Neural crest cell (in vitro differentiated cells): Measurements from ENCODE around the gene BCL7C. TPM values are rescaled to one million over a fixed set of nuclear protein-coding genes. Genes with fewer than 3 reads are reported as not detected.
A peak's percentile ranks its signal among the peaks of the same experiment; 100 is the strongest.

Experiments
- DNase-seq: peaks from one replicate; pipeline ENCODE4 v3.0.0; 2021; ENCODE audit warnings: low read depth, mixed read lengths, low spot score
- H3K27ac Mint-ChIP-seq: one replicate; pipeline ENCODE4 v1.8.0; 2021; ENCODE audit warnings: mild to moderate bottlenecking, mixed read lengths; ENCODE audit not compliant: unreplicated experiment
- H3K27me3 Mint-ChIP-seq: 2 replicates; pipeline ENCODE4 v1.8.0; 2021; ENCODE audit warnings: low read depth, mild to moderate bottlenecking, mixed read lengths
- H3K36me3 Mint-ChIP-seq: 2 replicates; pipeline ENCODE4 v1.8.0; 2021; ENCODE audit warnings: low read depth, mild to moderate bottlenecking, mixed read lengths
- H3K4me1 Mint-ChIP-seq: 2 replicates; pipeline ENCODE4 v1.8.0; 2021; ENCODE audit warnings: mixed read lengths
- H3K4me3 Mint-ChIP-seq: one replicate; pipeline ENCODE4 v1.8.0; 2021; ENCODE audit warnings: mild to moderate bottlenecking, mixed read lengths
- H3K9me3 Mint-ChIP-seq: 2 replicates; pipeline ENCODE4 v1.8.0; 2021; ENCODE audit warnings: mixed read lengths
- microRNA-seq: library from miRNA; unstranded; fragments of <30 nt; microRNA quantifications from one replicate; pipeline ENCODE4, GENCODE V29; 2020
- total RNA-seq: library from RNA; stranded (reverse); gene quantifications from 2 replicates; pipeline ENCODE4 v1.2.1, GENCODE V29; 2021
- TF ChIP-seq, protein P1 (sequence below): fragments of 200-600 bp; sonication (generic); conservative IDR thresholded peaks from 2 replicates; pipeline ENCODE4 v1.5.0; 2021; ENCODE audit warnings: antibody characterized with exemption, mild to moderate bottlenecking

Gene BCL7C
- total RNA-seq, 1 donor from 2014 or later: 38.4 TPM

GRCh38 chr16:30840611-30841010, 53.3 kb downstream of the BCL7C start:
- TF ChIP-seq, protein P1, sequence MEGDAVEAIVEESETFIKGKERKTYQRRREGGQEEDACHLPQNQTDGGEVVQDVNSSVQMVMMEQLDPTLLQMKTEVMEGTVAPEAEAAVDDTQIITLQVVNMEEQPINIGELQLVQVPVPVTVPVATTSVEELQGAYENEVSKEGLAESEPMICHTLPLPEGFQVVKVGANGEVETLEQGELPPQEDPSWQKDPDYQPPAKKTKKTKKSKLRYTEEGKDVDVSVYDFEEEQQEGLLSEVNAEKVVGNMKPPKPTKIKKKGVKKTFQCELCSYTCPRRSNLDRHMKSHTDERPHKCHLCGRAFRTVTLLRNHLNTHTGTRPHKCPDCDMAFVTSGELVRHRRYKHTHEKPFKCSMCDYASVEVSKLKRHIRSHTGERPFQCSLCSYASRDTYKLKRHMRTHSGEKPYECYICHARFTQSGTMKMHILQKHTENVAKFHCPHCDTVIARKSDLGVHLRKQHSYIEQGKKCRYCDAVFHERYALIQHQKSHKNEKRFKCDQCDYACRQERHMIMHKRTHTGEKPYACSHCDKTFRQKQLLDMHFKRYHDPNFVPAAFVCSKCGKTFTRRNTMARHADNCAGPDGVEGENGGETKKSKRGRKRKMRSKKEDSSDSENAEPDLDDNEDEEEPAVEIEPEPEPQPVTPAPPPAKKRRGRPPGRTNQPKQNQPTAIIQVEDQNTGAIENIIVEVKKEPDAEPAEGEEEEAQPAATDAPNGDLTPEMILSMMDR: no peak
- Mint-ChIP-seq H3K9me3 (peaks cover 2% of the 10 kb centered on the region), H3K4me3 (no peak overlapping the region), H3K4me1 (peaks cover 7% of the 10 kb centered on the region), H3K36me3 (no peaks in the 10 kb centered on the region), H3K27ac (no peak overlapping the region), H3K27me3 (no peaks in the 10 kb centered on the region)
- DNase-seq: no peak

DNA sequence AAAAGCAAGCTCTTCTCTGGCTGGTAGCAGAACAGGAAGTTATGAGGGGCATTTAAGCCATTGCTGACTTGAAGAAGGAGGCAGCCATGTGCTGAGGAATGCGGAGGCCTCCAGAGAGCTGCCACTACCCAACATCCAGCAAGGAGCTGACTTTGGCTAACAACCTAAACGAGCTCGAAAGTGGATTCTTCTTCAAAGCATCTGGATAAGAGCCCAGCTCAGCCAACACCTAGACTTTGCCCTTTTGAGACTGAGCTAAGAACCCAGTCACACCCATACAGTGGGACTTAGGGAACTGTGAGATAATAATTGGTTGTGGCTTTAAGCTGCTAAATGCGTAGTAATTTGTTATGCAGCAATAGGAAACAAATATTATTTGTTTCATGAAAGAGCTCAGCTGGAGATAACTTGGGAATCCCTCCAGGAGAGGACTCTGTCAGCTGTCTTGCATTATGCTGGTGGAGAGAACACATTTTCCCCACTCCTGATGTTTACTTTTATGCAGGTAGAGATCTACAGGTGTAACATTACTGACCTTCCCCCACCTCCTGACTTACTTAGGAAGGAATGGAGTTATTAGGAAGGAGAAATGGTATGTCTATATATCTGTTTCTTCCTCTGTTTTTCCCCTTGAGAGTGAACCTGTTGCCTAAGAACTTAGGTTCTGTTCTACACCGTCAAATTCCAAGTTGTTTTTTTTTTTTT, 54.2 kb downstream of the BCL7C start:
- peaks cover 2% of the 10 kb centered on the region for H3K9me3 Mint-ChIP-seq
- H3K27ac Mint-ChIP-seq: no peak overlapping the region
- H3K4me3 Mint-ChIP-seq: no peak overlapping the region
- DNase-seq: no peak
- peaks cover 4% of the 10 kb centered on the region for H3K36me3 Mint-ChIP-seq
- H3K27me3 Mint-ChIP-seq: no peaks in the 10 kb centered on the region
- TF ChIP-seq, protein P1: no peak
- H3K4me1 Mint-ChIP-seq: peaks cover 3% of the 10 kb centered on the region

- Mint-ChIP-seq H3K9me3 (peaks cover 2% of the 10 kb centered on the region), H3K27ac (no peak overlapping the region), H3K4me3 (no peak overlapping the region), H3K4me1 (no peaks in the 10 kb centered on the region), H3K36me3 (peaks cover 4% of the 10 kb centered on the region), H3K27me3 (no peaks in the 10 kb centered on the region)
- TF ChIP-seq, protein P1: peak; percentile 15
- DNase-seq: no peak
These were observed 54.9 kb downstream of the BCL7C start for GRCh38 chr16:30838876-30839471.

GRCh38 chr16:30837904-30838303, 56.0 kb downstream of the BCL7C start:
- DNase-seq: no peak
- Mint-ChIP-seq H3K27ac (no peak overlapping the region), H3K4me1 (no peaks in the 10 kb centered on the region), H3K4me3 (no peak overlapping the region), H3K27me3 (no peaks in the 10 kb centered on the region), H3K9me3 (peaks cover 2% of the 10 kb centered on the region), H3K36me3 (peaks cover 4% of the 10 kb centered on the region)
- TF ChIP-seq, protein P1: no peak

Small RNA genes within 50 kb of the gene (microRNA-seq; reads per million reads assigned to microRNA genes)
- gene MIR4519: not detected
- not detected for gene MIR762

Other genes starting within 250 kb of the BCL7C start
- 62.8 and 67.0 TPM in 2 replicates for gene PRR14, start 243.1 kb downstream of the BCL7C start, total RNA-seq
- gene FBRS, start 235.6 kb downstream of the BCL7C start, total RNA-seq: 63.6 and 67.1 TPM in 2 replicates
- 94.5 and 100.0 TPM in 2 replicates for gene SRCAP, start 194.9 kb downstream of the BCL7C start, total RNA-seq
- 39.2 and 40.8 TPM in 2 replicates for gene PHKG2, start 145.7 kb downstream of the BCL7C start, total RNA-seq
- gene CFAP119, start 132.0 kb downstream of the BCL7C start, total RNA-seq: 14.4 and 18.5 TPM in 2 replicates
- gene RNF40, start 131.8 kb downstream of the BCL7C start, total RNA-seq: 154 and 157 TPM in 2 replicates
- 41.0 and 41.4 TPM in 2 replicates for gene ZNF629, start 106.9 kb downstream of the BCL7C start, total RNA-seq
- gene CTF1, start 2.5 kb upstream of the BCL7C start, total RNA-seq: 1.6 and 2.6 TPM in 2 replicates
- gene FBXL19, start 29.5 kb upstream of the BCL7C start, total RNA-seq: 78.1 and 84.7 TPM in 2 replicates
- 7.7 and 8.0 TPM in 2 replicates for gene ORAI3, start 55.0 kb upstream of the BCL7C start, total RNA-seq
- 33.4 and 35.2 TPM in 2 replicates for gene SETD1A, start 63.7 kb upstream of the BCL7C start, total RNA-seq
- gene HSD3B7, start 91.1 kb upstream of the BCL7C start, total RNA-seq: 1.9 and 2.3 TPM in 2 replicates
- 12.1 and 14.1 TPM in 2 replicates for gene STX1B, start 116.6 kb upstream of the BCL7C start, total RNA-seq
- 21.9 and 26.0 TPM in 2 replicates for gene STX4, start 139.5 kb upstream of the BCL7C start, total RNA-seq
- 16.8 and 19.7 TPM in 2 replicates for gene ZNF668, start 180.2 kb upstream of the BCL7C start, total RNA-seq
- 32.3 and 32.4 TPM in 2 replicates for gene ZNF646, start 180.3 kb upstream of the BCL7C start, total RNA-seq
- gene PRSS53, start 194.9 kb upstream of the BCL7C start, total RNA-seq: 3.7 and 4.4 TPM in 2 replicates
- 62.4 and 70.1 TPM in 2 replicates for gene VKORC1, start 200.7 kb upstream of the BCL7C start, total RNA-seq
- 42.4 and 43.5 TPM in 2 replicates for gene BCKDK, start 214.3 kb upstream of the BCL7C start, total RNA-seq
- gene KAT8, start 223.6 kb upstream of the BCL7C start, total RNA-seq: 72.6 and 76.9 TPM in 2 replicates
- gene PRSS8, start 241.7 kb upstream of the BCL7C start, total RNA-seq: not detected in 2 replicates